Motor neuron (in vitro differentiated cells): ENCODE data around the gene SLC18A3. TPM values are rescaled to one million over a fixed set of nuclear protein-coding genes. Genes with fewer than 3 reads are reported as not detected.

Source experiments
- ATAC-seq, 8 experiments: fragments of 200-7000 bp; cut with Tn5 transposase; replicated peaks in 6 of 8; 2 replicates each; pipeline ENCODE4 v1.8.0; 2021; ENCODE audit warnings: mild to moderate bottlenecking in 8 of 8, moderate library complexity in 8 of 8
- H3K27ac ChIP-seq, 2 donors: fragments of 250-450 bp; sonication (Bioruptor Pico); 2 replicates each; pipeline ENCODE4 v1.9.0; 2021; ENCODE audit warnings: antibody characterized with exemption in 2 of 2, mild to moderate bottlenecking in 2 of 2, moderate library complexity in 1 of 2
- H3K4me1 ChIP-seq, 2 donors: fragments of 250-450 bp; sonication (Bioruptor Pico); replicated peaks in 1 of 2; 2 replicates each; pipeline ENCODE4 v1.6.1; 2021; ENCODE audit warnings: antibody characterized with exemption in 2 of 2, mild to moderate bottlenecking in 2 of 2, moderate library complexity in 1 of 2
- H3K4me3 ChIP-seq, 5 donors: fragments of 250-450 bp; sonication (Bioruptor Pico); 2 replicates each; pipeline ENCODE4 v1.9.0; 2021; ENCODE audit warnings: antibody characterized with exemption in 5 of 5, mild to moderate bottlenecking in 5 of 5, moderate library complexity in 4 of 5
- WGBS, 10 experiments: fragments of 450-650 bp; shearing (Covaris generic); methylation state at CpG; one replicate each; pipeline ENCODE4 v1.0.0; 2022; 5-methylcytosine and 5-hydroxymethylcytosine counted together
- in situ Hi-C, 9 experiments: fragments of 400-800 bp; cut with MboI; loops; one replicate each; pipeline ENCODE4 v1.15.0; 2021; ENCODE audit warnings: low sequenced_read_pairs in 9 of 9, low pct_unique_long_range_greater_than_20kb in 2 of 9; ENCODE audit not compliant: unreplicated experiment in 9 of 9
- total RNA-seq, 8 experiments: library from RNA; unstranded; fragments of 300-600 nt; gene quantifications; 2 replicates each; pipeline versions ENCODE4 v1.2.3 to v1.2.4, GENCODE V29; 2022

Gene SLC18A3
- total RNA-seq, 8 experiments from 2014 or later = 0.10 to 17.7 (median 8.7) TPM; not detected in 1

DNA sequence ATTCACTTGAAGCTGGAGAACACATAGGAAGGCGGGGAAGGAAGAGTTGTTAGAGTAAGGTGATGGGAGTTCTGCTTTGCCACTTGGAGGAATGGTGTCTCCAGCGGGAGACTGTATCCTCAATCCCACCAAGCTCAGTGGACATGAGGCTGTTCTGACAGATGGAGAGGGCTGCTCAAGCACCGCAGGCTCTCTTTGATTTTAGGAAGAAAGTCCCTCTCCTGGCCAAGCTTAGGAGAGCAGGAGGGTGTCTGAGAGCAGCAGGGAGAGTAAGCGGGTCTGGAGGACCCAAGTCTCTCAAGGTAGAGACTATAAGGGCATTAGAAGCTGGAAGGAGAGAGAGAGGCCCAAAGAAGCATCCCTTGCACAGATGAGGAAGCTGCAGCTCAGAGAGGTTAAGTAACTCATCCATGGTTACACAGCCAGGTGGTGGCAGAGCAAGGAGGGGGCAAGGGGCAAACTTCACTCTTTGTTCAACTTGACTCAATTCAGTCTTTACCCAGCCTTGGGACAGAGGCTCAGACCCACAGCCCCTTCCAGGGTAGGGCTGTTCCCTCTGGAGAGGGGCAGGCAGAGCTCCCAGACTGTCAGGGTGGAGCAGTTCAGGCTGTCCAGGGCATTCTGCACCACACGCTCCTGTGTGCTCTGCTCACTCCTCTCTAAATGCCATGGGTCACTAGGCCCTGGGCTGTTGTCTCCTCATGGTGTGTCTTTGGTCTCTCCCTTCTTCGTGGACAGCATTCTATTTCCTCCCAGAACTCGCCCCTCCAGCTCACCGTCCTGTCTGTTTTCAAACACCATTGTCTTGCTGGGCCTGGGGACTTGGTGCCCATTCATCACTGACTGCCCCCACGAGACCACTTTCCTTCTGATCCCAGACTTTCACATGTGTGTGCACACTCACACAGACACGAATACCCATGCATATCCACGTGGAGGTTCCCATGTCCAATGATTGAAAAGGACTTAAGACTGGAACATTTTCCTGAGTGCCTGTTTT is 12.6 kb downstream of the SLC18A3 start:
- H3K4me1 ChIP-seq = peaks cover 11 to 14% of the 10 kb centered on the region in 2 donors
- H3K4me3 ChIP-seq = no peak overlapping the region
- 20 to 88% (median 55%) methylated on average over 2 to 7 of the region's 11 CpGs; no CpG with 5 or more reads in 2 of the 10 experiments for WGBS, 10 experiments
- H3K27ac ChIP-seq = no peak overlapping the region
- in situ Hi-C loops = loop anchor here in 1 of 9 experiments (25.0 kb wide), 1 partner anchor 140 kb away; the partner anchor contains the start of gene OGDHL
- no peak for ATAC-seq

DNA sequence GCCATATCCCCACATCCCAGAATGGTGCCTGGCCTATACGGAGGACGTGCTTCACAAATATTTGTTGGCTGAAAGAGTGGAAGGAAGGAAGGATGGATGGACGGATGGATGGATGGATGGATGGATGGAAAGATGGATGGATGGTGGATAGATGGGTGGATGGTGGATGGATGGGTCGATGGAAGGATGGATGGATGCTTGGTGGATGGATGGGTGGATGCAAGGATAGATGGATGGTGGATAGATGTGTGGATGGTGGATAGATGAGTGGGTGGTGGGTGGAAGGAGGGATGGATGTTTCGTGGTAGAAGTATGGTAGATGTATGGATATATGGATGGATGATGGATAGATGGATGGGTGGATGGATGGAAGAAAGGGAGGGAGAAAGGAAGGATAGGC is 14.5 kb downstream of the SLC18A3 start:
- Histone ChIP-seq H3K27ac (no peak overlapping the region), H3K4me1 (peaks cover 24 to 27% of the 10 kb centered on the region in 2 donors), H3K4me3 (no peak overlapping the region)
- no peak for ATAC-seq
- in situ Hi-C loops = loop anchor here in 1 of 9 experiments (25.0 kb wide), 1 partner anchor 138 kb away; the partner anchor contains the start of gene OGDHL
- WGBS, 10 experiments = 0 to 83% (median 58%) methylated on average over 1 to 4 of the region's 5 CpGs; no CpG with 5 or more reads in 1 of the 10 experiments

DNA sequence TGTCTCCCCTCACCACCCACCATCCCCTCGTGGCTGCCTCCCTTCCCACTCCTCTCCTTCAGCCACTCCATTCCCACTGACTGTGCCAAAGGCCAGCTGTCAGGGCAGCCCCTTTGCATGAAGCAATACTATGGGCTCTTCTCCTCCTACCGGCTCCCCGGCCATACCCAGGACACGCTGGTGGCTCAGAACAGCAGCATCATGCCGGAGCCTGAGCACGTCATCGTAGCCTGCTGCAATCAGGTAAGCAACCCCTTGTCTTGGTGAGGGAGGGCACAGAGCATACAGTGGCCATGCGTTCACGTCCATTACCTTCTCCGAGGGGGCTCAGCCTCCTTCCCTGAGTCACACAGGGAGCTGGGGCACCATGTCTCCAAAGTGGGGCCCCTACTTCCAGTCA is 15.3 kb downstream of the SLC18A3 start:
- Histone ChIP-seq H3K27ac (no peak overlapping the region), H3K4me1 (peaks cover 32 to 34% of the 10 kb centered on the region in 2 donors), H3K4me3 (no peak overlapping the region)
- WGBS, 10 experiments = 39 to 64% (median 63%) methylated on average over 3 to 4 of the region's 10 CpGs; no CpG with 5 or more reads in 7 of the 10 experiments
- in situ Hi-C loops = no loop called here
- ATAC-seq = no peak

DNA sequence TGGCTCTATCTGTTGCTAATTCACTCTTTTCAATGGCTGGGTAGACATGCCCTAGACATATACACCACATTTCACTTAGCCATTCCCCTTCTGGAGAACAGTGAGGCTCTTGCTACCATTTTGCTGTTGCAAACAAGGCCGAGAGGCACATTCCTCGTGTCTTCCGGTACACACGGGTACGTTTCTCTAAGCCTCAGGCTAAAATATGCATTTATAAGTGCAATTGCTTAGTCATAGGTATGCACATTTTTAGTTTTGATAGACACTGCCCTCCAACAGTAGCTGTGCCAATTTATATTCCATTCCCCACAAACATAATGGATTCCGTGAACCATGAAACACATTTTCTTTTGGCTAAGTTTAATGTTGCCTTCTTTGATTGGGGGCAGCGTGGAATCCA is 16.9 kb downstream of the SLC18A3 start:
- in situ Hi-C loops = no loop called here
- ATAC-seq = peak in 3 of 8 experiments; percentile 90 to 91 (median 91)
- Histone ChIP-seq H3K4me1 (peaks cover 25 to 29% of the 10 kb centered on the region in 2 donors), H3K27ac (no peak overlapping the region), H3K4me3 (no peak overlapping the region)
- WGBS, 10 experiments = 0 to 95% (median 60%) methylated on average over 1 to 7 of the region's 7 CpGs; no CpG with 5 or more reads in 1 of the 10 experiments

DNA sequence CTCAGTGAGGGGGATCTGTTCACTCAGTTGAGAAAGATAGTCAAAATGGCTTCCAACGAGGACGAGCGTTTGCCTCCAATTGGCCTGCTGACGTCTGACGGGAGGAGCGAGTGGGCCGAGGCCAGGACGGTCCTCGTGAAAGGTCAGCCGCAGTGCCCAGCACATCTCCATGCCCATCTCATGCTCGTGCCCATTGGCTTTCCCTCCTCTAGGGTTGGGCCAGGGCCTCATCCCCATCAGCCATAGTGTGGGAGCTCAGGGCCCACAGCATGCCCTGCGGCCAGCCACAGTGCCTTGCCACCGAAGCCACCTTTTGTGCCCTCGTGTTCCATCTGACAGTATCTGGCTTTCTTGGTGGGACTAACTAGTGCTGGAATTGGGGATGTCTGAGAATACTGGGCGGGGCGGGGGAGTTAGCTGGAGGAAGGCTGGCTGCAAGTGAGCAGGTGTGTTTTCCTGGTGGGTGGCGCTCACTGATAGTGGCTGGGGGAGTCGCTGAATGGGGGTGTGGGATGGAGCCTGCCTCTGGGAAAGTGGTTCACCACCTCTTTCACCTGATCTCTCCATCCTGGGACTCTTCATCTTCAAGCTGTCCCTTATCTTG is 17.6 kb downstream of the SLC18A3 start:
- no peak for ATAC-seq
- H3K4me1 ChIP-seq = peaks cover 23 to 29% of the 10 kb centered on the region in 2 donors
- no peak overlapping the region for H3K4me3 ChIP-seq
- WGBS, 10 experiments = 80 to 100% (median 100%) methylated on average over 1 to 3 of the region's 18 CpGs; no CpG with 5 or more reads in 7 of the 10 experiments
- no peak overlapping the region for H3K27ac ChIP-seq
- in situ Hi-C loops = no loop called here

DNA sequence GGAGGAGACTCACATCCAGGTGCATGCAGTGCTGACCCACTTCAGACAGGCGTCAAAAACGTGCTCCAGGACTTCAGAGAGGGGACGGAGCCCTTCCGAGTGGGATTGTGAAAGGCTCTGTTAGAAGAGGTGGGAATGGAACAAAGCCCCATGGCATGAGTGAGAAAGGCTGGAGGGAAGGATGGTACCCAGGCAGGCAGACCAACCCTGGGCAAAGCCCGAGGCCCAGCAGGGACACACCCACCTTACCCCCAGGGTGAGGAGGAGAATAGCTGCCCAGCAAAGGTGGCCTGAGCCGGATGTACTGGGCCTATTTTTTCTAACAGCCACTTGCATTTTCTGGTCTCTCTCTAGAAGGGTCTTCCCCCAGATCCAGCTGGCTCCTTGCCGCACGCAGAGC is 18.5 kb downstream of the SLC18A3 start:
- in situ Hi-C loops = no loop called here
- 61 to 90% (median 80%) methylated on average over 2 to 3 of the region's 8 CpGs; no CpG with 5 or more reads in 7 of the 10 experiments for WGBS, 10 experiments
- peaks cover 32 to 38% of the 10 kb centered on the region in 2 donors for H3K4me1 ChIP-seq

DNA sequence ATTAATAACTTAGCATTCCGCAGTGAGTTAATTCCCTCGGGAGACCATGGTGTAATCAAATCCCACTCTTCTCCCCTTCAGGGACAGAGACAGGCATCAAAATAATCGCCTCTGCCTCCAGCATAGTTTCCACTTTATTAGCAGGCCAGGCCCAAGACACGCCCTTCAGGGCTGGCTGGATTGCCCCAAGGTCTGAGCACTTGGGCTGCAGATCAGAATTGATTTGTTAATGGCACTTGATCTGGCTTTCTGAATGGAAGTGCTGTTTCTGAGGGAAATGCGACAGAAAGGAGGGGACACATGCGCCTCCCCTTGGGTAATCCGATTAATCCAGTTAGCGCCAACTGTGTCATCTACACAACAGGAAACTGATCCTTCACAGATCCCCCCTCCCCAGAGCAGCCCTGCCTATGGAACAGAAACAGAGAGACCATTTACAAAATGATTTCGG is 19.3 kb downstream of the SLC18A3 start:
- Histone ChIP-seq H3K4me3 (no peak overlapping the region), H3K4me1 (peaks cover 40 to 46% of the 10 kb centered on the region in 2 donors), H3K27ac (peak overlapping the region in 1 of 2 donors; percentile 7)
- 0 to 90% (median 44%) methylated on average over 1 to 8 of the region's 9 CpGs; no CpG with 5 or more reads in 2 of the 10 experiments for WGBS, 10 experiments
- peak; percentile 55 to 88 (median 69) for ATAC-seq
- in situ Hi-C loops = no loop called here

More for the DNA sequence above, 18.5 kb downstream of the SLC18A3 start:
- Histone ChIP-seq H3K27ac (peak overlapping the region; percentile 36 to 47), H3K4me3 (no peak overlapping the region)
- no peak for ATAC-seq

DNA sequence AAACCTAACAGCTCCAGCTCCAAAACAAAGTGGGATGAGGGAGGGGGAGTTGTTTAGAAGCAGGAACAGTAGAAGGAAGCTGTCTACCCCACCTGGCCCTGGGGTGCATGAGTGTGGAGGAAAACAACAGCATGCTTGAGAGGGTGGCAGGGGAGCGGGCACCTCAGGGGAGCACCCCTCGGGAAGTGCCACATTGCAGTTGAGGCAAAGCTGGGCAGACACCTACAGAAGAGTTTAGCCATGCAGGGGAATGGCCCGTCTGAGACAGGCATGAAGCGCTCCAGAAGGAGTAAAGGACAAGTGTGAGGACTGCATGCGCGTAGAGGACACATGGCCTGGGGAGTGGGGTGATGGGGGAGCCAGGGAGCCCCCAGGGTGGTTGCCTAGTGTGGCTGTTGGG is 21.9 kb downstream of the SLC18A3 start:
- WGBS, 10 experiments = 68 to 100% (median 83%) methylated on average over 1 to 3 of the region's 6 CpGs; no CpG with 5 or more reads in 5 of the 10 experiments

DNA sequence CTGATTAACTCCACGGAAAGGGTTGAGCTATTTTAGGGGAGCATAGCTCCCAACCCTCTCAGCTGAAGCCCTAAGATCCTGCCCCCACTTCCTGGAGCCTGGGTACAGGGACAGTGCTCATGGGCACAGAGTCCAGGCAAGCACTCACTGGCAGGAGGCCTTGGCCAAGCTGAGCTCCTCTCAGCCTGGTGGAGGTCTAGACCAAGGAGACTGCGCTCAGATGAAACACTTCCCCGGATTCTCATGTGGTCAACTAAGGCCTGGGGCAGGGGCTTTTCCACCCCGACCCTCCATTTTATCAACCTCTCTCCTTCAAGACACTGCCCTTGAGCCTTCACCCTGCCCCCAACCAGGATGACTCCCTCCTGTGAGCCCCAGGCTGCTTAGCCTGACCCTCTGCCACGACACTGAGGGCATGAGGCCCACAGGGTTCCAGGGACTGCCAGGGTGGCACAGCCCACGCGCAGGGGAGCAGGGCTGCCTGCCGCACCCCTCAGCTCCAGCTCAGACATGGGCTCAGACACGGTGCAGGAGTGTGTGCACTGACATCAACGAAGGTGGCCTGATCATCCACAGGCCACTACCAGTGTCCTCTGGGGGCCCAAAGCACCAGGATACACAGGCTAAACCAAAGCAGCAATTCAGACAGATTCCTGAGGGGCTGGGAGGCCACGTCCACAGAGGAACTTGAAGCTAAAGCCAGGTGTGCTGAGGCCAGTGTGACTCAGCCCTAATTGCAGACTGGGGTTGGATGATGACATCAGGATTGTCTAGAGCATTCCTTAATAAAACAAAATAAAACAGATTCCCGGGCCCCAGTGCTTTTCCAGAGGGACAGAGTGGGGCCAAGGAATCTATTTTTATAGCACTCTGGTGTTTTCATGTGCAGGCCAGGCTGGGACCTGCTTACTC is 22.6 kb downstream of the SLC18A3 start:
- H3K4me1 ChIP-seq = peaks cover 44 to 61% of the 10 kb centered on the region in 2 donors
- in situ Hi-C loops = no loop called here
- H3K27ac ChIP-seq = peak overlapping the region; percentile 60 to 73
- peak in 5 of 8 experiments; percentile 59 to 78 (median 67) for ATAC-seq
- 0 to 93% (median 50%) methylated on average over 1 to 5 of the region's 12 CpGs; no CpG with 5 or more reads in 3 of the 10 experiments for WGBS, 10 experiments
- H3K4me3 ChIP-seq = no peak overlapping the region

More for the DNA sequence above, 21.9 kb downstream of the SLC18A3 start:
- ATAC-seq = no peak
- H3K4me1 ChIP-seq = peaks cover 42 to 54% of the 10 kb centered on the region in 2 donors
- in situ Hi-C loops = no loop called here
- no peak overlapping the region for H3K27ac ChIP-seq
- H3K4me3 ChIP-seq = no peak overlapping the region

DNA sequence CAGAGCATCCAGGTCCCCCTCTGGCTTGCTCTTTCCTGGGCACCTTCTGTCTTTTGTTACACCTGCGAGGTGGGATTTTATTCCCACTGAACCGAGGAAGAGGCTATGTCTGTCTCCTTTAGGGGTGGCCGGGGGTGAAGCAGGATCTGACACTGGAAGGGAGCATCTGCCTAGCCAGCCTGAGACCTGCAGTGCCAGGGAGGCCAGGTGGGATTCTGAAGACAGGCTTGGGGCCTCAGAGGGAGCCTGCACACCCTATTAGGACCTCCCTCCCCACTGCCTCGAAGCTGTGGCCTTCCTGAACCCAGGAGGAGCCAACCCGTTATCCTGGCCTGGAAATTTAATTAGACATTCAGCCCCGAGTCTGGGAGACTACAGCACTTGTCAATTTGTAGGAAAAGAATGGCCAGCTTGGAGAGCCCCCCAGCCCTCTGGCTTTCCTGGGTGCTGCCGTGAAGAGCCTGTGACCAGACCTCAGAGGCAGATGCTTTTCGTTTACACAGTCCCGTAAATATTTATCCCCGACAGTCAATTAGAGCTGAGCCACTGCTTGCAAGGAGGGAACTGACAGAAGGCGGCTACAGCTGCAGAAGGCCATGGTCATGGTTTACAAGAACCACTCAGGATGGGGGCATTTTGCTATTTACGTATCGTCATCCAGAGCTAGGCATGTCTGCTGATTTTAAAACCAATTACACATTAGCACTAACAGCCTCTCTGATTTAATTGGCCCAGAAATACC is 23.4 kb downstream of the SLC18A3 start:
- Histone ChIP-seq H3K27ac (peak overlapping the region; percentile 60 to 73), H3K4me3 (no peak overlapping the region), H3K4me1 (peaks cover 42 to 56% of the 10 kb centered on the region in 2 donors)
- 10 to 80% (median 47%) methylated on average over 1 to 8 of the region's 13 CpGs; no CpG with 5 or more reads in 1 of the 10 experiments for WGBS, 10 experiments
- ATAC-seq = peak in 5 of 8 experiments; percentile 23 to 66 (median 44)
- in situ Hi-C loops = no loop called here

DNA sequence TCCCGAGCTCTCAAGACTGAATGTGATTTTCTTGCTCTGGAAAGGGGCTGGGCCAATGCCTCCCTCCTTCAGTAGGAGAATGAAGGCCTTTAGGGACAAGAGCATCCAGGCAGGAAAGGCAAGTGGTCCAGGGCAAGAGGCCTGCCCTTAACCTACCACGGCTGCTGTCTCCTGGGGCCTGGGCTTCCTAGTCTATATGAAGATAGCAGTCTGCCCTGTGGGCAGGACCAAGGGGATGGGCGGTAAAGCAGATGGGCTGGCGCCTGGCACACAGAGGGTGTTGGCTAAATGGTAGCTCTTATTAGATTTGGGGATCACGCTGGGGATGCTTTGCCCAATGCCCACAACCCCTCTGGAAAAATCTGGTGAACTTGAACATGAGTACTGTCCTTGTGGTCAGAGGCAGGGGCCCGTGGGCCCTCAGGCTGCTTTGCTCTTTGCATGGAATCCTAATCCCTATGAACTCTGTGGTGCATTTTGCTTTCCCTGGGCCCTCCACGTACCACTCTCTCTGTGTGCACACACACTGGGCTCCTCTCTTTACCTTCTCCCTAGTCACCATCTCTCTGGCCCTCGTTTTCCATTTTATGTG is 24.1 kb downstream of the SLC18A3 start:
- H3K4me3 ChIP-seq = no peak overlapping the region
- peak in 2 of 8 experiments; percentile 0 to 1 for ATAC-seq
- peaks cover 36 to 49% of the 10 kb centered on the region in 2 donors for H3K4me1 ChIP-seq
- in situ Hi-C loops = no loop called here
- 11 to 71% (median 37%) methylated on average over 2 to 4 of the region's 8 CpGs; no CpG with 5 or more reads in 3 of the 10 experiments for WGBS, 10 experiments
- H3K27ac ChIP-seq = peak overlapping the region; percentile 60 to 73
